Nephron (organoid): ENCODE measurements around the gene RAB6B.

ENCODE experiments used
- H3K27ac Mint-ChIP-seq, 3 experiments: 2 replicates each; pipeline ENCODE4 v1.8.0; 2020; ENCODE audit warnings: mixed read lengths in 3 of 3, mild to moderate bottlenecking in 2 of 3, moderate library complexity in 1 of 3
- H3K27me3 Mint-ChIP-seq: 2 replicates; pipeline ENCODE4 v1.8.0; 2021; ENCODE audit warnings: low read depth, mild to moderate bottlenecking, moderate library complexity, mixed read lengths
- H3K36me3 Mint-ChIP-seq: 2 replicates; pipeline ENCODE4 v1.8.0; 2020; ENCODE audit warnings: low read depth, mixed read lengths
- H3K4me1 Mint-ChIP-seq: 2 replicates; pipeline ENCODE4 v1.8.0; 2020; ENCODE audit warnings: mixed read lengths
- H3K4me3 Mint-ChIP-seq, 3 experiments: 2 replicates each; pipeline ENCODE4 v1.8.0; 2020; ENCODE audit warnings: mild to moderate bottlenecking in 3 of 3, mixed read lengths in 3 of 3, moderate library complexity in 2 of 3
- H3K9me3 Mint-ChIP-seq: 2 replicates; pipeline ENCODE4 v1.8.0; 2020; ENCODE audit warnings: mixed read lengths
- TF ChIP-seq, protein P1 (sequence below), 3 experiments: fragments of 200-600 bp; sonication (generic); IDR thresholded peaks; one replicate each; pipeline ENCODE4 v1.5.0; 2021; ENCODE audit warnings: antibody characterized with exemption in 3 of 3; ENCODE audit not compliant: unreplicated experiment in 3 of 3

The RAB6B gene

DNA sequence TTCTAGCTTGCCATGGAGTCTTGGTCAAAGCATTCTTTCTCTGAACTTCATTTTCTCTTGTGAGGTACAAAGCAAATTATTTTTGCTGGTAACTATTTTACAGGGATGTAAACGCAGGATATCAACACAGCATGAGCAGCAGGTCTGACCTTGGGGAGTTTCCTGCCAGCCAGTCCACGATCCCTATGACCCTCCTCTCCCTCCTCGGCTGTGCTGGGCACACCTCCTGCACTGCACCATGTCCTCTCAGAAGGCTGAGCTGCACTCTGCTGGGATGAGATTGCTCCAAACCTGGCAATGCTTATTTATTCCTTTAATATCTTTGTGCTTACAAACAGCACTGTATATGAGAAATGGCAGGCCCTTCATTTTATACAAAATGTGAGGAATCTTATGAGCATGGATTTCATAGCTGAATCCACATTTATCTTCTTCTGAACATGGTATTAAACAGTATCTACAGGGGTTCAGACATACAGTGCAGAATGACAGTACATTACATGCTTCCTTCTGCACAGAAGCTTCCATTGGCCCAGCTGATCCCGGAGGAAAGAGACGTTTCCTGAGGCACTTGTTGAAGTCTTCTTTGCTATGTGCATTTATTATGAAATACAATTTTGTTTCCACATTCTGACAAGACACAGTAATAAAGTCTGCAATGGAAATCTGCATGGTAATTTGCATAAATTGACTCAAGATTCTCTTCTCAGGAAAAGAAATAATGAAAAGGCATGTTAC, 41.2 kb downstream of the RAB6B start:
- Mint-ChIP-seq H3K9me3 (no peaks in the 10 kb centered on the region), H3K27ac (no peak overlapping the region), H3K36me3 (no peaks in the 10 kb centered on the region), H3K27me3 (no peaks in the 10 kb centered on the region), H3K4me3 (no peak overlapping the region), H3K4me1 (no peaks in the 10 kb centered on the region)
- TF ChIP-seq, protein P1, sequence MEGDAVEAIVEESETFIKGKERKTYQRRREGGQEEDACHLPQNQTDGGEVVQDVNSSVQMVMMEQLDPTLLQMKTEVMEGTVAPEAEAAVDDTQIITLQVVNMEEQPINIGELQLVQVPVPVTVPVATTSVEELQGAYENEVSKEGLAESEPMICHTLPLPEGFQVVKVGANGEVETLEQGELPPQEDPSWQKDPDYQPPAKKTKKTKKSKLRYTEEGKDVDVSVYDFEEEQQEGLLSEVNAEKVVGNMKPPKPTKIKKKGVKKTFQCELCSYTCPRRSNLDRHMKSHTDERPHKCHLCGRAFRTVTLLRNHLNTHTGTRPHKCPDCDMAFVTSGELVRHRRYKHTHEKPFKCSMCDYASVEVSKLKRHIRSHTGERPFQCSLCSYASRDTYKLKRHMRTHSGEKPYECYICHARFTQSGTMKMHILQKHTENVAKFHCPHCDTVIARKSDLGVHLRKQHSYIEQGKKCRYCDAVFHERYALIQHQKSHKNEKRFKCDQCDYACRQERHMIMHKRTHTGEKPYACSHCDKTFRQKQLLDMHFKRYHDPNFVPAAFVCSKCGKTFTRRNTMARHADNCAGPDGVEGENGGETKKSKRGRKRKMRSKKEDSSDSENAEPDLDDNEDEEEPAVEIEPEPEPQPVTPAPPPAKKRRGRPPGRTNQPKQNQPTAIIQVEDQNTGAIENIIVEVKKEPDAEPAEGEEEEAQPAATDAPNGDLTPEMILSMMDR (IDR thresholded peaks at IDR 0.05; ENCODE audit: unreplicated experiment in 3 of 3): no peak

DNA sequence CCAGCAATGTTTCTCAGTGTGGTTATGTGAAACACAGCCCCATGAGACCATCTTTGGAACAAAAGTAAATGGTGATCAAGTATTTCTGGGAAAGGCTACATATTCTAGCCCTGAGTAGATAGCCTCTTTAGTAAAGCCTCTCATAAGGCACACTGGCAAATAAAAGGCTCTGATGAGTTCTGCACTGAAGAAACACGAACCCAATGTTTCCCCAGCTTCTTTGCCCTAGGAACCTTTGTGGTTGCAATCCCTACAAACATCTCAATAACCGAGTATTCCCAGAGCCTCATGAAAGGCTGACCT, 41.8 kb downstream of the RAB6B start:
- no peak overlapping the region for H3K27ac Mint-ChIP-seq

DNA sequence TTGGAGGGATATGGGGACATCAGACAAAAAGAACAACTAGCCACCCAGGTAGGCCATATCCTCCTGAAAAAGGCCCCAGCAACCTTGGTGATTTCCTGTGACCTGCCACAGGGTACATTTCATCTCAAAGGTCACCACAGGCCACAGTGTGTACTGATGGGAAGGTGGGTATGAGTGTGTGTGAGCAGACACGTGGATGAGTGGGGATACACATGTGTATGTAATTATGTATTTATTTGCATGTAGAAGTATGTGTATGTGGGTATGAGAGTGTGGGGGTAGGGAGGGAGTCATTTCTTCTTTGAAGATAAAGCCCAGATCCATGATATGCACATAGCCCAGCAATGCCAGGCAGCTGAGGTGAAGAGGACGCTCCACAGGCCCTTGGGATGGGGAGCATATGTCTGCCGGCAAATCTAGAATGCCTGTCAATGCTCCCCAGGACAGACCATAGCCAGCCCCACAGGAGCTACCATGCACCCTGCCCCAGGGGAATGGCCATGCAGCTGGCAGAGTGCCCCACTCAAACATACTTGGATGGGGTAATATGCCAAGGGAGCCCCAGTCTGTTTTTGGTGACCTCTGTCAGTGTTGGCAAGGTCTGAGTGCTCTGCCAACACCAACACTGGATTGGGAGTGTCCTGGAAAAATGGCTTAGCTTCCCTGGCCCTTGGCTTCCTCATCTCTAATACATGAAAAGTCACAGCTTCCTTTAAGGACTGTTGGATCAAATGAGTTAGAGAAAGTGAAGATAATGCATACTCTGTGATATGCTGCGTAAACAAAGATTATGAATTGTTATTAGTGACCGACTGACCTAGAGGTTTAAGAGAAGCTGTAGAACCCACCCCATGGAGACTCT, 42.4 kb downstream of the RAB6B start:
- TF ChIP-seq, protein P1 (IDR thresholded peaks at IDR 0.05; ENCODE audit: unreplicated experiment in 3 of 3): no peak
- Mint-ChIP-seq H3K4me1 (no peaks in the 10 kb centered on the region), H3K36me3 (no peaks in the 10 kb centered on the region), H3K27ac (no peak overlapping the region), H3K9me3 (no peaks in the 10 kb centered on the region), H3K27me3 (no peaks in the 10 kb centered on the region), H3K4me3 (no peak overlapping the region)

More for the DNA sequence above, 41.8 kb downstream of the RAB6B start:
- no peaks in the 10 kb centered on the region for H3K9me3 Mint-ChIP-seq
- TF ChIP-seq, protein P1 (IDR thresholded peaks at IDR 0.05; ENCODE audit: unreplicated experiment in 3 of 3): no peak
- no peaks in the 10 kb centered on the region for H3K27me3 Mint-ChIP-seq
- no peaks in the 10 kb centered on the region for H3K4me1 Mint-ChIP-seq
- no peak overlapping the region for H3K4me3 Mint-ChIP-seq
- no peaks in the 10 kb centered on the region for H3K36me3 Mint-ChIP-seq

DNA sequence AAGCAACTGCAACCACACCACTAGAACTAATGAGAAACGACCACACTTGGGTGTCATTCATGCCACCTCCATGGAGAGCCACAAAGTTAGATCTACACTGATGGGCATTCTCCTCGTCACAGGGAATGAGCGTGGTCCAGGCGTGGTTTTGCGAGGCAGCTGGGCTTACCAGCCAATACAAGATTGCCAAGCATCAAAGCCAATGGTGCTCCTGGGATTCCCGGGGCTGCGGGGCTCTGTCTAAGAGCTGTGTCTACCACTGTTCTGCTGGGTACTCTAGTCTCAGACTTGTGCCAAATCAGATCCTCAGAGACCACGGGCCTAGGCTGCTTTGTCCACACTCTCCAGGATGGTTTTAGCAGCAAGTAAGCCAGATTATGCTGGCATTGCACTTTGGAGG, 43.8 kb downstream of the RAB6B start:
- TF ChIP-seq, protein P1 (IDR thresholded peaks at IDR 0.05; ENCODE audit: unreplicated experiment in 3 of 3): no peak
- Mint-ChIP-seq H3K27ac (no peak overlapping the region), H3K9me3 (no peaks in the 10 kb centered on the region), H3K4me3 (no peak overlapping the region), H3K4me1 (no peaks in the 10 kb centered on the region), H3K36me3 (no peaks in the 10 kb centered on the region), H3K27me3 (no peaks in the 10 kb centered on the region)

DNA sequence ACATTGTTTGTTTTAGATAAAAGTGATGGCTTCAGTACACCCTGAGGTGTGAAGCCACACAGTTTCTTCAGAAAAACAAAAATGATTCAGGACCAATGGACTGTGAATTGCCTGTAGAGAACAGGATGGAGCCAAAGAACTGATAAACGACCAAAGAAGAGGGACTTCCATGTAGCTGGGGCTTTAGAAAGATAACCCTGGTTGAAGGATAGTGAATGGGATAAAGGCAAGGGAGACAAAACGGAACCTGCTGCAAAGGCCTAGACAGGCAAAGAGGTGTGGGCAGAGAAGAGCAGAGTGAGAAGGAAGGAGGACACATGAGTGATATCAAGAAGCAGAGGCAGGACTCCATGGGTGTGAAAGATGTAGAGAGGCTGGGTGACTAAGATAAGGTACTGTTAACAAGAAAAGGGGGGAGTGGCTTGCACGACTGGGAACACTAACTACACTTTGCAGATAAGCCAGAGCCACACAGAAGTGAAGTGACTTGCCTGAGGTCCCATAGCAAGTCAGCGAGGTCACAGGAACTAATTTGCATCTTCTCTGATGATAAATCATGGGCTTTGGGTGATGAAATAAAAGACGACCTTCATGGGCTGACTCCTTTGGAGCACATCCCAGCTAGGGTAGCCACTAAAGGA, 44.3 kb downstream of the RAB6B start:
- Mint-ChIP-seq H3K27me3 (no peaks in the 10 kb centered on the region), H3K9me3 (no peaks in the 10 kb centered on the region), H3K27ac (no peak overlapping the region), H3K4me3 (no peak overlapping the region), H3K4me1 (no peaks in the 10 kb centered on the region), H3K36me3 (no peaks in the 10 kb centered on the region)
- TF ChIP-seq, protein P1 (IDR thresholded peaks at IDR 0.05; ENCODE audit: unreplicated experiment in 3 of 3): no peak
